OCI-LY3 (cell line): Measurements from ENCODE around the gene GCNT2.

Source experiments
- H2AFZ ChIP-seq: fragments of 200-600, 300-600 bp; shearing (Covaris generic); 2 replicates; pipeline ENCODE4 v1.6.0; 2014; ENCODE audit warnings: antibody characterized with exemption, low read depth, low read length
- H3K27ac ChIP-seq: fragments of 200-600, 300-600 bp; sonication (generic); 2 replicates; pipeline ENCODE4 v1.5.1; 2014; ENCODE audit warnings: mild to moderate bottlenecking, low read length, moderate library complexity, mixed read lengths
- H3K27me3 ChIP-seq: fragments of 200-600, 300-600 bp; sonication (generic); 2 replicates; pipeline ENCODE4 v1.6.1; 2014; ENCODE audit warnings: low read depth, low read length, mixed read lengths
- H3K36me3 ChIP-seq: fragments of 200-600, 300-600 bp; sonication (generic); replicated peaks from 2 replicates; pipeline ENCODE3; 2014; ENCODE audit warnings: low read depth, low read length, mixed read lengths
- H3K4me1 ChIP-seq: fragments of 300-600, 200-600 bp; sonication (generic); 2 replicates; pipeline ENCODE4 v1.6.1; 2014; ENCODE audit warnings: low read length, mixed read lengths
- H3K4me2 ChIP-seq: fragments of 200-600, 300-600 bp; sonication (generic); 2 replicates; pipeline ENCODE4 v1.6.1; 2014; ENCODE audit warnings: low read length, mixed read lengths
- H3K4me3 ChIP-seq: fragments of 300-600, 200-600 bp; sonication (generic); 2 replicates; pipeline ENCODE4 v1.5.1; 2014; ENCODE audit warnings: antibody characterized with exemption, mild to moderate bottlenecking, low read length, moderate library complexity
- H3K79me2 ChIP-seq: fragments of 300-600, 200-600 bp; shearing (Covaris generic); 2 replicates; pipeline ENCODE4 v1.6.1; 2014; ENCODE audit warnings: mild to moderate bottlenecking, low read length, mixed read lengths
- H3K9ac ChIP-seq: fragments of 300-600, 200-600 bp; shearing (Covaris generic); 2 replicates; pipeline ENCODE4 v1.6.0; 2014; ENCODE audit warnings: mild to moderate bottlenecking, low read length, moderate library complexity
- H3K9me3 ChIP-seq: fragments of 200-600, 300-600 bp; shearing (Covaris generic); 2 replicates; pipeline ENCODE4 v1.6.1; 2014; ENCODE audit warnings: low read length, mixed read lengths; ENCODE audit not compliant: insufficient read depth
- H4K20me1 ChIP-seq: fragments of 200-600, 300-600 bp; sonication (generic); 2 replicates; pipeline ENCODE4 v1.6.1; 2016; ENCODE audit warnings: low read length, mixed read lengths; ENCODE audit not compliant: insufficient read depth
- EZH2phosphoT487 ChIP-seq: fragments of 200-600 bp; shearing (Covaris generic); IDR thresholded peaks from 2 replicates; pipeline ENCODE4 v1.6.1; 2018; ENCODE audit warnings: antibody characterized with exemption, mixed run types, low read depth
- TF ChIP-seq, protein P1 (sequence below): fragments of 200-600, 300-600 bp; sonication (generic); IDR thresholded peaks from 2 replicates; pipeline ENCODE4 v1.5.1; 2014; ENCODE audit warnings: antibody characterized with exemption, low read length, low read depth

The GCNT2 gene

DNA sequence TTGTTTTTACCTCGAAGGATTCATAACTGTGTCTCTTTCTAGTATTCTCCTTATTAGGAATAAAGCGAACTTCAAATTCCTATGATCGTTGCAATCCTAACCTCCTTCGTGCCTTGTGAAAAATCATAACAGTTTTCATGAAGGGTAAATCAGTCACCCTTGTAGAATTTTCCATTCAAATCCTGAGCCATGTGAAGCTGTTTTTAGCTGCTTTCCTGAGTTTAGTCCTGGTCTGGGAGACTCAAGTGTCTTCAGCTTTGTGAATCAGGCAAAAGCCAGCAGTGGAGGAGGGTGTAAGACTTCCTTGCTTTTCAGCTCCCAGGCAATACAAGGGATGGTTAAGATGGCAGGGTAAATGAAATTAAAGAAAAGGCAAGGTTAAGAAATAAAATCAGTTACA, 24.3 kb downstream of the GCNT2 start:
- H3K4me3 ChIP-seq: no peak overlapping the region
- no peak overlapping the region for H3K27ac ChIP-seq
- H3K9ac ChIP-seq: no peak overlapping the region
- H3K79me2 ChIP-seq: peaks cover 85% of the 10 kb centered on the region
- no peak overlapping the region for H2AFZ ChIP-seq
- peaks cover 19% of the 10 kb centered on the region for H3K36me3 ChIP-seq
- H3K27me3 ChIP-seq: no peaks in the 10 kb centered on the region
- peaks cover 39% of the 10 kb centered on the region for H4K20me1 ChIP-seq
- TF ChIP-seq, protein P1, sequence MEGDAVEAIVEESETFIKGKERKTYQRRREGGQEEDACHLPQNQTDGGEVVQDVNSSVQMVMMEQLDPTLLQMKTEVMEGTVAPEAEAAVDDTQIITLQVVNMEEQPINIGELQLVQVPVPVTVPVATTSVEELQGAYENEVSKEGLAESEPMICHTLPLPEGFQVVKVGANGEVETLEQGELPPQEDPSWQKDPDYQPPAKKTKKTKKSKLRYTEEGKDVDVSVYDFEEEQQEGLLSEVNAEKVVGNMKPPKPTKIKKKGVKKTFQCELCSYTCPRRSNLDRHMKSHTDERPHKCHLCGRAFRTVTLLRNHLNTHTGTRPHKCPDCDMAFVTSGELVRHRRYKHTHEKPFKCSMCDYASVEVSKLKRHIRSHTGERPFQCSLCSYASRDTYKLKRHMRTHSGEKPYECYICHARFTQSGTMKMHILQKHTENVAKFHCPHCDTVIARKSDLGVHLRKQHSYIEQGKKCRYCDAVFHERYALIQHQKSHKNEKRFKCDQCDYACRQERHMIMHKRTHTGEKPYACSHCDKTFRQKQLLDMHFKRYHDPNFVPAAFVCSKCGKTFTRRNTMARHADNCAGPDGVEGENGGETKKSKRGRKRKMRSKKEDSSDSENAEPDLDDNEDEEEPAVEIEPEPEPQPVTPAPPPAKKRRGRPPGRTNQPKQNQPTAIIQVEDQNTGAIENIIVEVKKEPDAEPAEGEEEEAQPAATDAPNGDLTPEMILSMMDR: no peak
- TF ChIP-seq EZH2phosphoT487: no peak
- no peak overlapping the region for H3K4me2 ChIP-seq
- H3K9me3 ChIP-seq: no peaks in the 10 kb centered on the region
- peaks cover 18% of the 10 kb centered on the region for H3K4me1 ChIP-seq

DNA sequence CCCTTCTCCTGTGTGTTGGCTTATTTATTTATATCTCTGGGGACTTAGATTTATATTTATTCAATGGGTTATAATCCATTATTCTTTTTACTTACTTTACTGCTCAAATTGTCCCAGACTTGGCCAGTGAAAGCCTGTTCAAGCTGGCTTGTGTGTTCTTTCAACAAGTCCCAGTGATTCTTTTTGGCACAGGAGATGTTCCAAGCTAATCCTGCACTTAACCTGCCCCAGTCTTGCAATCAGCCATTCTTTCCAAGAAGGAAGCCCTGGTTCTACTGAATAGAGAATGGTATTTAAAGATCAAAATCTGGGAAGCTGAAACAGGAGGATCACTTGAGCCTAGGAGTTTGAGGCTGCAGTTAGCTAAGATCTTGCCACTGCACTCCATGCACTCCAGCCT, 26.7 kb downstream of the GCNT2 start:
- Histone ChIP-seq H3K27ac (no peak overlapping the region), H3K4me1 (no peaks in the 10 kb centered on the region), H3K4me3 (no peak overlapping the region), H3K79me2 (peaks cover 80% of the 10 kb centered on the region), H4K20me1 (peaks cover 47% of the 10 kb centered on the region), H3K27me3 (no peaks in the 10 kb centered on the region), H3K9ac (no peak overlapping the region), H3K9me3 (no peaks in the 10 kb centered on the region), H3K4me2 (no peak overlapping the region), H2AFZ (no peak overlapping the region), H3K36me3 (peaks cover 3% of the 10 kb centered on the region)
- TF ChIP-seq, protein P1: no peak
- TF ChIP-seq EZH2phosphoT487: no peak

DNA sequence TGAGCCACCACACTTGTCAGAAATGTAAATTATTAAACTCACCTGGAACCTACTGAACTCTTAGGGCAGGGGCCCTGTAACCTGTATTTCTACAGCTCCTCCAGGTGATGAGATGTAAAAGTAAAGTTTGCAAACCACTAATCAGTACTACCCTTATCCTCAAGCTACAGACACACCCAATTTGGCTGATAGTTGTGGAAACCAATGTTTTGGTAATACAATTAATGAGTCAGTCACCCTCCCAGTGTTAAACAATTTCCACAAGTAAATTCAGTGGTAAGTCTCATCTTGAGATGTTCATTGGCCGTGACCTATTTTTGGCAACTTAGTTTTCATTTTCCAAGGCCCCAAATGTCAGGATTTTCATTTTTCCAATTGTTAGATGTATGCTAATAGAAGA, 29.6 kb downstream of the GCNT2 start:
- Histone ChIP-seq H2AFZ (no peak overlapping the region), H4K20me1 (peaks cover 55% of the 10 kb centered on the region), H3K4me2 (no peak overlapping the region), H3K27me3 (no peaks in the 10 kb centered on the region), H3K9me3 (no peaks in the 10 kb centered on the region), H3K36me3 (no peaks in the 10 kb centered on the region), H3K9ac (no peak overlapping the region), H3K27ac (no peak overlapping the region), H3K4me1 (no peaks in the 10 kb centered on the region), H3K4me3 (no peak overlapping the region), H3K79me2 (peaks cover 87% of the 10 kb centered on the region)
- TF ChIP-seq EZH2phosphoT487: no peak
- TF ChIP-seq, protein P1: no peak

DNA sequence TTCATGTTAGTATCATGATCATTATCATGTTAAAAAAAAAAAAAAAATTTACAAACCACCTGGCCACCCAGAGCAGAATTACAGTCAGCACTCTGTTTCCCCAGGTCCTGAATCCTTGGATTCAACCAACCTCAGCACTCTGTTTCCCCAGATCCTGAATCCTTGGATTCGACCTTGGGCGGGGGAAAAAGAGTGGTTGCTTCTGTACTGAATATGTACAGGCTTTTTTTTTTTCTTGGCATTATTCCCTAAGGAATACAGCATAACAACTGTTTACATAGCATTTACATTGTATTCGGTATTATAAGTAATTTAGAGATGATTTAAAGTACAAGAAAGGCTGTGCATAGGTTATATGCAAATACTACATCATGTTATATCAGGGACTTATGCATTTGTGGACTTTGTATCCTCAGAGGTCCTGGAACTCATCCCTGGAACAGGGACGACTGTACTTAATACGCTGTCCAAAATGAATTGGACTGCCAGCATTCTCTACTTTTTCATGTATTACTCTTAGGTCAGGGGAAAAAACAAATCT, 31.2 kb downstream of the GCNT2 start:
- no peak overlapping the region for H3K4me2 ChIP-seq
- H3K27ac ChIP-seq: no peak overlapping the region
- no peak for TF ChIP-seq EZH2phosphoT487
- TF ChIP-seq, protein P1: no peak
- no peaks in the 10 kb centered on the region for H3K4me1 ChIP-seq
- no peaks in the 10 kb centered on the region for H3K9me3 ChIP-seq
- peaks cover 88% of the 10 kb centered on the region for H3K79me2 ChIP-seq
- no peak overlapping the region for H3K4me3 ChIP-seq
- H3K36me3 ChIP-seq: peaks cover 3% of the 10 kb centered on the region
- no peak overlapping the region for H2AFZ ChIP-seq
- no peak overlapping the region for H3K9ac ChIP-seq
- H4K20me1 ChIP-seq: peaks cover 61% of the 10 kb centered on the region
- no peaks in the 10 kb centered on the region for H3K27me3 ChIP-seq
